GM19025 (cell line): ENCODE results near the gene HOXB3.

Experiments
- ATAC-seq: cut with Tn5 transposase; IDR thresholded peaks from one replicate; pipeline ENCODE4 v1.9.1; 2021; ENCODE audit warnings: mild to moderate bottlenecking, low read depth, moderate library complexity; ENCODE audit not compliant: unreplicated experiment

The HOXB3 gene

DNA sequence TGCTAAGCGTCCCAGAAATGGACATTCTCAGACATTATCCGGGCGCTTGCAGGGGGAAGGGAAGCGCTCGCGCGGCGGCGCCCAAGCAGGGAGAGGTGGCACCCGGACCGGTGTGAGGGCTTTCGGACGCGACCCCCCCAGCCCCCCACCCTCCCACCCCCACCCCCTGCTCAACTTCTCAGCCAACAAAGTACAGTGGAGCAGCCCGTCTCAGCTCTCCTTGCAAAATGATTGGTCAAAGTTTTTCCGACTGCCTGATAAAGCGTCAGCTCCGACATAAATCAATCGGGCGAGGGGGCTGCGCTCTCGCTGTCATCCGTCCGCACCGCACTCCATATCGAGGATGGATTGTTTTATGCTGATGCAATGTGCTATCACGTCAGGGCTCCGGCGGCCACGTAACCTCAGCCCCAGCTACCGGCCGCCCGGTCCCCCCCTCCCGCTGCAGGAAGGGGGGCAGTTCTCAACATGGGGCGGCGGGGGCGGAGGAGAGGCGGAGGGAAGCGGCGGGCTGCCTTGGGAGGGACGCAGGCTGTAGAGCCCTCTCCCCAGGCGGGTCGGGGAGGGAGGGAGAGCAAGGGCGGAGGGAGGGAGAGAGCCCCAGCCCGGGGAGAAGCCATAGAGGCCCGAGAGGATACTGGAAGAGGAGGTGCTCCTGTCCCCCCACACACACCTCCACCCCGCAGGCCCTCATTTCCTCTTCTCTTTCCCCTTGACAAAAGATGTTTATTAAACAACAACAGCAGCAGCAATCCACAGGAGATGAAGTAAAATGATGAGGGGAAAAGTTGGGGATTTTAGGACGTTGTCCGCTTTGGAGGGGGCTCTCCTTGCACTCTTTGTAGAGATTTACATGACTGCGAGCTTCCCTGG lies 36.4 kb upstream of the HOXB3 start, which contains the start of gene HOXB9:
HOXB9 (minus strand) TSS at position 114 of the 873 bp plus-strand sequence; CDS start at position 25, 89 bp downstream.
- no peak for ATAC-seq

DNA sequence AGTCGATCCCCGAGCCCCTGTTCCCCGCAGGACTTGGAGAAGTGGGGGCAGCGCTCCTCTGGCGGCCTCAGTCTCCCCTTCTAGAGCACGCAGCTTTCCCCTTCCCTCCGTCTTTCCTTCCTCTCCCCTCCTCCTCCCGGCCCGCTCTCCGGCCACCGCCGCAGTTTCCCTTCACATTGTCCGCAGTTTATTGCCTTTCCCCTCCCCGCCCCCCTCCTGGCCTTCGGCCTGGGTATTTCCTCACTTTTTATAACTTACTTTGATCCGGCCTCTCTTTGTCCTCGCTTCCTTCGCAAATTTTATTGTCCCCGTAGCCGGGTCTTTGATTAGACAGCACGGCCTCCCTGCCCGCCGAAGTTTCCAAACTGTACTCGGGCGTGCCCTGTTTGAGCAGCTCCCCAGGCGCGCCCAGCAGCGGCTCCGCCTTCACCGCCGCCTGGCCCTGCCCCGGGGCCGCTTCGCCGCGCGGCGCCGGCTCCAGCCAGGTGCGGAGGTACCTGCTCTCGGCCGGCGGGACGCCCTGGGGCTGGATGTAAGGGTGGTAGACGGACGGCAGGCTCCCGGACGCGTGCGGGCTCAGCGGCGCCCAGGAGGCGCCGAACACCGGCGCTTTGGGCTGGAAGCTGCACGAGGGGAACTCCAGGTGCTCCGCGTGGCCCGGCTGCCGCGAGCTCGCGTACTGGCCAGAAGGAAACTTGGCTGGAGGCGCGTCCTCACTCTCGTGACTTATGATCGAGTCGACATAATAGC lies 35.6 kb upstream of the HOXB3 start:
- ATAC-seq, result no peak

DNA sequence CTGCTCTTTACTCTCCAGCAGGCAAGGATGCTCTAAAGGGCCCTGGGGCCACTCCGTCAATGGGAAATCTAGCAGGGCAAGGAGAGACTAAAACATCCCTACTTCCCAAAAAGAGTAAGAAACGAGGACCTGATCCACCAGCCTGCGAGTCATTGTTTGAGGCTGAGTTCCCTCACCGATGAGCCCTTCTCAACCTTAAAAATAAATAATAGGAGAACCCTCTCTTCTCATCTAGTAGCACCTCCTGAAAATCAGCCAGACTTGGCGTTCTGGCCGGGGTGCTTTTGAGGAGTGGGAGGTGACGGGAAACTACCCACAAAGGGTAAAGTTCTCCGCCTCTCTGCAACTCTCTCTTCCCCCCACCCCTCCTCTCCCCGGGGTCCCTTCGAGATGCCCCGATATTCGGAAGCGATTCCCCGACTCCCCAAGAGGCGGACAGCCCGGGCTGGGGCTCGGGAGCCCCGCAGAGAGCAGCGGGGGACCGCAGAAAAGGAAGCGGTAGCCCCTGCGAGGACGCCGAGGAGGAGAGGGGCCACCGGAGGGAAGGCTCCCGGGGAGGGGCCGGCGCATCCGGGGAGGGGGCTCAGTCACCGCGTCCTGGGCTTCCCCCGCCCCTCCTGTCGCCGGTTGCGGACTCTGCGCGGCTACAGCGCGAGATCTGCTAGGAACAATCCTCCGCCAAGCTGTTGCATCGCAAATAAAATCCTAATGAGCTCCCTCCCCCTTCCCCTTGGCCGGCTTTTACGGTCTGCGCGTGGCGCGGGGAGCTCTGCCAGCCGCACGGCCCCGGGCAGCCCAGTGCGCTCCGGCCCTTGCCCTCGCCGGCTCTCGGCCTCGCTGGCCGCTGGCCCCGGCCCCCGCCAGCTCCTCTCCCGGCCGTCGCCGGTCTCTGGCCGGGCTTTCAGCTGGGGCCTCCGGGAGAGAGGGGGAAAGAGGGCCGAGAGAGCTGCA lies 34.8 kb upstream of the HOXB3 start:
- no peak for ATAC-seq

DNA sequence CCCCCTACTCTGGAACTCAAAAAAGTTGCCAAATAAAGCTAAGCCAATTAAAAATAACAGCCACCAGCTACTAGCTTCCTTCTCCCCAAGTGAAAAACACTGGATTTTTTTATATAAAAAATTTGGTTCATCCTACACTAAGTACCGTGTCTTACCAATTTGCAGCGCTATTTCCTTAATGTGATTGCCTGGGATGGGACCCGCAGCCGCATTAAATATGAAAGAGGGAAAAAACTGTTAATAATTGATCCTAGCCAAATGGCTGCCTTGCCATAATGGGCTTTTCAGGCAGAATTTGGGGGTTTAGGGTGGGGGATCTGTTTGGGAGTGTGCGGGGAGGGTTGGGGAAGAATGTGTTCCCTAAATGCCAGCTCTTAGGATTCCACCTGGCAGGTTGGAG lies 34.1 kb upstream of the HOXB3 start:
- no peak for ATAC-seq

- ATAC-seq, result no peak
Measured at GRCh38 chr17:48623583-48623982, 33.5 kb upstream of the HOXB3 start.

GRCh38 chr17:48622857-48623256 lies 32.8 kb upstream of the HOXB3 start:
- ATAC-seq, result no peak

DNA sequence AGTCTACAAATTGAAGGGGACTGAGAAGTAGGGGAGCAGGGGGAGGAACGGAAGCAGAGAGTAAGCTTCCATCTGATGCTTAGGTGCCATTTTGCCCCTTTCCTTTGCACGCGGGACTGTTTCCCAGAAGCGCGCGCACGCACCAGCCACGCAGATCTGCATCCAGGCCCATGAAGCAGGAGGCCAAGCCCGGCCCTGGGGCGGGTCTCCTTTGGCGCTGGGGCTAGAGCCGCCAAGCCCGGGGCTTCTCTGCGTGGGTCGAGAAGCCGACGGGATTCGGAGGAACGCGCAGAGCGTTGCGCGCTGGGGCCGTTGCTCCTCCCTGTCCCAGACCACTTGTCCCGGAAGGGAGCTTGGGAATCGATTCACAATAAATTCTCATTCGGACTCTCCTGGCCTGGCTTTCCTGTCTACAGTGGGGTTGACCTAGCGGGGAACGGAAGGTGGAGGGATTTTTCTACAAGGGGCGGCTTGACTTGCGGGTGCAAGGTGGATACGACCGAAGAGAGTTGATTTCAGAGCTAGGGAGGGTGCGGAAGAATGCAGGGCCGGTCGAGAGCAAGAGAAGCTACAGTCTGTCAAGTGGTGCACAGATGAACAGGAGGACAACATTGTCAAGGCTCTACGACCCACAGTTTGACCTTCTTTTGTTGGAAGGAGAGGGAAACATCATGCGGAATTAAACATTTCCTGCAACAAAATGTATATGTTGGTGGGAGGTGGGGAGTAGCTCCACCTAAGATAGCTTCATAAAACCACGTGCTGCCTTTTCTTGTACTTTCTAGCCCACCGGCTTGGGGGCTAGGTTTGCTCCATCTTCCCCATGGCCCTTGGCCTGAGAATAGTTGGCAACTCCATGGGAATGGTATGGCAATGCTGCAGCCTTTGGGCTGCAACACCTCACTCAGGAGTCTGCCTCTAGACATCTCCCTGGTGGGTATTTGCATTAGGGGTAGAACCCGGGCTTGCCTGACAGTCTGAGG lies 31.7 kb upstream of the HOXB3 start:
- no peak for ATAC-seq

DNA sequence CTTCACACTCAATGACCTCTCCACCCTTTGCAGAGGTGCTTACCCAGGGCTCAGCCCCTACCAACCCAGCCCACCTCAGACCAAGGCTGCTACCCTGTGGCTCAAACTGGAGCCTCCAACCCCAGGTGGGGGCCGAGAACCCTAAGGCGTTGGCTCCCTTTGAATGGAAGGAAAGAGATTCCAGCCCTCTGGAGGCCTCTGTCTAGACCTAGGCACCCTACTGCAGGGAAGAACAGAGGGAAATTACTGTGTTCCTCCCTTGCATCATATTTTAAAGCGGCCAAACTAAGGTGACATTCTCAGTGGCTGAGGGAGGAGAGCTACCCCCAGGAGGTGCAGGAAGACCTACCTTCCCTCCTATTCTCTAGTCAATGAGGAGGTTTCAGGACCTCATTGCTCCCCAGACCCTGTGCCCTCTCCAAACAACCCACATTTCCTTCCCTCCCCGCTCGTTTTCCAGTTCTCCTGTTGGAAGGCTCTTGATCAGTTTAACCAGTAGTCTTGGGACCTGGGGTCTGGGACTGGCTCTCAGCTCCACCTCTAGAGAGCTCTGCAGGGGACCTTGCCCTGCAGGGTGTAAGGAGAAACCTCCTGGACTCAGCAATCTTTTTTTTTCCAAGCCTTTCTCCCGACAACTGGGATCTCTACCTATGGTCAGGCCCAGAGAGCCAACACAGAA lies 30.6 kb upstream of the HOXB3 start:
- ATAC-seq, result no peak

DNA sequence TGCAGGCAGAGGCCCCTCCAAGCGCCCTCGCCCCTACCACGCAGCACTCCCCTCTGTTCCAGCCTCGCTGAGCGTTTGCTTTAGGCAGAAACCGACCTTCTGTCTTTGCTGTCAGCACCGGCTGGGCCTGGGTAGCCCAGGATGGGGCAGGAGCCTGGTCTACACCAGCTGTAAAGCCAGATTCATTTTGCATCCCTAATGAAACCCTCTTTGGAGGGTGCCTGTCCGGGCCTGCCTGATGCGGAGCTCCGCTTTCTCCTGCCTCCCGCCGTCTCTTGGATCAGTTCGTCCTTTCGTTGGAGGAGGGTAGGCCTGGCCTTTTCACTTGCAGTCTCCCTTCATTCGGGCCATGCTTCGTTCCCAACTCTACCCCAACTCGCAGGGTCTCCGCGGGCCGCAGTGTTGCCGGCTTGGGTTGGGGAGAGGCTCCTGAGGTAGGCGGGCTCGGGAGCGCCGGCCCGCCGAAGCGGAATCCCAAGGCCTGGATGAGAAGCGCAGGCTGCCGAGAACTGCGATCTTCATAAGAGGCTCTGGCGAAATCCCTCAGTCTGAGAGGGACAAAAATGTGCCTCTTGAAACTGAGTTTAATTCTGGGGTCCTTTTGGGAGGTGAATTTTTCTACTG lies 29.9 kb upstream of the HOXB3 start:
- no peak for ATAC-seq

DNA sequence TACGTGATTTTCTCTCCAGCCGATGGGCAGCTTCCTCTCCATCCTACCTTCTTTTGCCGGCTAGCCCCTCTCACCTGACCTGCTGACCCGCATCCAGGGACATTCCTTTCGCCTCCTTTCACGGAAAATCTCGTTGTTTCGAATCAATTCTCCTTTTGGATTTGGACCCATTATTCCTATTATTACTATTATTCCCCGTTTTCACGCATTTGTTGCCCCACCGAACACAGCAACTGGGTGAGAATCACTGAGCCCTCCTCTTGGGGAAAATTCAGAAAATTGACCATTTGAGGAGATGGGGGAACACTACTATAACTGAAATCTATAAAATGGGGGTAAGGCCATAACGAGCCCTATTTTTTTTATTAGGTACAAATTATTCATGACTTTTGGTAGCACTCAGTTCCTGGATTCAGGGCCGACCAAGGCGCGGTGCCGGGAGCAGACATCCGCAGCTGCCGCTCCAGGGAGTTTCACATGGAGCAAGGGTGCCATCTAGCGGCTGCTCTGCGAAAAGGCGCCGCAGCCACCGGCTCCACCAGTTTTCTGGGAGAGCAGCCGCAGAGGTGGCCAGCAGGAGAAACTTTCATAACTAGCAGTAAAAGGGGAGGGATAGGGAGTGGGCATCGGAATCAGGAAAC lies 28.3 kb upstream of the HOXB3 start:
- no peak for ATAC-seq

DNA sequence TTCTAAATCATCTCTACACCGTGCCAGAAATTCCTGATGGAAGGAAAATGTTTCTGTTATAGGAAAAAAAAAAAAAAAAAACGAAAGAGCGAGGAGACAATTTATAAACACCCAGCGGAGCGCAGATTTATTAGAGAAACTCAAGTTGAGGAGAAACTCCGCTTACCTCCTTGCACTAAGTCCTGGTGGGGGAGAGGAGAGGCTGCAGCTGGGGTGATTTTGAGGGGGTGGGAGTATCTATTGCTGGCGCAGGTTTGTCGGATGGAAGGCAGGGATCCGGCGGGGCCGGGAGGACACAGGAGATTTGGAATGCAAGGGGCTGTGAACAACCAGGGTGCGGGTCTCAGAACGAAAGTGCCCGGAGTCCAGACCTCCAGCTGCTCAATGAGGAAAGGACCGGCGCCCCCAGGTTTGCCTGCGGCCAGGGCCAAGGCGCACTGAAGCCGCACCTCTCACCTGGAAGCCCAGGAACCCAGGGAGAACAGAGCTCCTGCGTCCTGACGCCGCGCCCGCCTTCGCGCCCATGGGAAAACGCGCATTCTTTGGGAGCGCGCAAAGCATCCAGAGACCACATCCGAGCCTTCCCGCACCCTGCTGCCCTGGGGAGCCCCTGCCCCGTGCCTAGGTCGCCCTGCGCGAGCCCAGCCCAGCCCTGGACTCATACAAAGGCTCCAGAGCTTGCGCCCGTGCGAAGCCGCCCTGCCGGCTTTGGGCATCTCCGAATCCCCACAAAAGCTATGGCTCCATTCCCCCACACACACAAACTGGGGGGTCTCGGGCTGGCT lies 27.6 kb upstream of the HOXB3 start:
- ATAC-seq, result no peak

GRCh38 chr17:48616717-48617470 lies 26.9 kb upstream of the HOXB3 start:
- no peak for ATAC-seq

GRCh38 chr17:48615963-48616716 lies 26.1 kb upstream of the HOXB3 start:
- ATAC-seq, result no peak

- no peak for ATAC-seq
Measured at GRCh38 chr17:48615047-48615962, 25.3 kb upstream of the HOXB3 start, which contains the start of gene HOXB8. Gene HOXB8 (minus strand): TSS chr17:48615292. CDS start chr17:48614704, 588 bp downstream.
